K562 (cell line): ENCODE results near the gene CFAP20DC. TPM values are rescaled to one million over a fixed set of nuclear protein-coding genes. Genes with fewer than 3 reads are reported as not detected.
A peak's percentile ranks its signal among the peaks of the same experiment; 100 is the strongest.

Experiments used
- ATAC-seq: fragments of 200-7000 bp; cut with Tn5 transposase; 3 replicates; pipeline ENCODE4 v1.9.1; 2020; ENCODE audit warnings: moderate library complexity
- Bru-seq: library from RNA; stranded (reverse); fragments of 400-500 nt; gene quantifications from one replicate; lab custom pipeline; 2021; lab: Mats Ljungman, UMichigan
- BruChase-seq, 2 experiments: library from RNA; stranded (reverse); fragments of 400-500 nt; gene quantifications; one replicate each; lab custom pipeline; 2021; lab: Mats Ljungman, UMichigan
- BruUV-seq: library from RNA; stranded (reverse); fragments of 400-500 nt; replicated peaks from 2 replicates; lab custom pipeline; 2021; lab: Mats Ljungman, UMichigan
- CTCF ChIA-PET: fragments of 300-600 bp; formaldehyde crosslinking; extraction: SDS; loops from one replicate; lab custom pipeline; 2021; ENCODE audit warnings: low intra/inter-chr PET ratio; lab: Yijun Ruan, JAX
- POLR2A ChIA-PET: fragments of 300-600, 350-650 bp; sonication (Branson Sonifier 250); formaldehyde crosslinking; extraction: SDS; loops from one replicate; lab custom pipeline; 2021; ENCODE audit warnings: antibody characterized with exemption, inconsistent platforms; lab: Yijun Ruan, JAX
- DNase-seq, 4 experiments: peaks; one replicate each; pipeline versions ENCODE4 v3.0.0 to v3.0.0-alpha.2; 2011 to 2018; ENCODE audit warnings: low spot score in 3 of 4, mixed read lengths in 3 of 4; ENCODE audit errors: extremely low read depth in 1 of 4
- FAIRE-seq: peaks from 2 replicates; lab custom pipeline; 2011; peaks lifted over from hg19 to GRCh38; lab: Jason Lieb, UNC
- H2AFZ ChIP-seq: 2 replicates; pipeline ENCODE4 v1.6.0; 2011; ENCODE audit warnings: low read depth, low read length, control low read depth, inconsistent platforms
- H3K27ac ChIP-seq: fragments of 200-600 bp; 3 replicates; pipeline ENCODE4 v1.8.0; 2011; ENCODE audit warnings: low read depth, mild to moderate bottlenecking, control low read depth, inconsistent platforms, low read length, moderate library complexity, mixed read lengths; ENCODE audit errors: extremely low read depth
- H3K27me3 ChIP-seq, 2 experiments: fragments of 300-600 bp in 1 of 2; 2 replicates in 1 of 2; 3 replicates in 1 of 2; pipeline versions ENCODE4 v1.6.0 to v1.8.0; 2011; ENCODE audit warnings: inconsistent platforms in 2 of 2, low read length in 2 of 2, mild to moderate bottlenecking in 1 of 2, mixed read lengths in 1 of 2, moderate library complexity in 1 of 2; ENCODE audit not compliant: control insufficient read depth in 2 of 2, insufficient read depth in 2 of 2
- H3K36me3 ChIP-seq: fragments of 300-600 bp; 3 replicates; pipeline ENCODE4 v1.8.0; 2011; ENCODE audit warnings: mild to moderate bottlenecking, low read length, inconsistent platforms; ENCODE audit not compliant: control insufficient read depth, insufficient read depth
- H3K4me1 ChIP-seq, 2 experiments: fragments of 200-600 bp in 1 of 2; replicated peaks in 1 of 2; 2 replicates in 1 of 2; 3 replicates in 1 of 2; pipeline versions ENCODE4 v1.5.1 to v1.8.0; 2011; ENCODE audit warnings: inconsistent platforms in 2 of 2, low read length in 2 of 2, mild to moderate bottlenecking in 1 of 2, mixed read lengths in 1 of 2, moderate library complexity in 1 of 2; ENCODE audit not compliant: control insufficient read depth in 2 of 2, insufficient read depth in 2 of 2
- H3K4me2 ChIP-seq: 2 replicates; pipeline ENCODE4 v1.6.1; 2011; ENCODE audit warnings: low read length, control low read depth, inconsistent platforms, mixed read lengths; ENCODE audit not compliant: insufficient read depth
- H3K4me3 ChIP-seq: fragments of 200-600 bp; sonication (generic), shearing (Covaris generic); 2 replicates; pipeline ENCODE4 v1.5.1; 2016; ENCODE audit warnings: control low read depth, inconsistent platforms
- H3K79me2 ChIP-seq: fragments of 200-600 bp; 3 replicates; pipeline ENCODE4 v1.8.0; 2011; ENCODE audit warnings: low read length, inconsistent platforms; ENCODE audit not compliant: control insufficient read depth, insufficient read depth
- H3K9ac ChIP-seq, 2 experiments: 2 replicates each; pipeline versions ENCODE4 v1.6.0 to v1.6.1; 2011; ENCODE audit warnings: low read depth in 2 of 2, low read length in 2 of 2, control low read depth in 1 of 2, inconsistent platforms in 1 of 2, mild to moderate bottlenecking in 1 of 2, mixed read lengths in 1 of 2; ENCODE audit not compliant: insufficient read depth in 1 of 2
- H3K9me1 ChIP-seq: one replicate; pipeline ENCODE4 v1.6.0; 2011; ENCODE audit warnings: inconsistent platforms, mild to moderate bottlenecking, low read length, moderate library complexity; ENCODE audit not compliant: control insufficient read depth, insufficient read depth
- H3K9me3 ChIP-seq: replicated peaks from 2 replicates; pipeline ENCODE4 v1.5.1; 2011; ENCODE audit warnings: low read depth, low read length, inconsistent platforms; ENCODE audit not compliant: control insufficient read depth, insufficient read depth
- H4K20me1 ChIP-seq: replicated peaks from 2 replicates; pipeline ENCODE4 v1.6.1; 2011; ENCODE audit warnings: low read length, inconsistent platforms, mixed read lengths; ENCODE audit not compliant: control insufficient read depth, insufficient read depth
- ATF7 ChIP-seq: fragments of 450-650 bp; IDR thresholded peaks from 2 replicates; pipeline ENCODE4 v1.7.1; 2014; ENCODE audit warnings: mild to moderate bottlenecking, moderate library complexity
- CREM ChIP-seq: IDR thresholded peaks from 2 replicates; pipeline ENCODE4 v1.6.1; 2014; ENCODE audit warnings: antibody characterized with exemption, low read depth
- CSDE1 ChIP-seq, 2 experiments: fragments of 450-650 bp; IDR thresholded peaks; 2 replicates each; pipeline ENCODE4 v1.6.1; 2016; ENCODE audit warnings: mild to moderate bottlenecking in 1 of 2
- EGR1 ChIP-seq: fragments of 450-650 bp; conservative IDR thresholded peaks from 2 replicates; pipeline ENCODE4 v1.6.1; 2017; ENCODE audit warnings: mild to moderate bottlenecking
- GABPB2 ChIP-seq: fragments of 250-450 bp; sonication (Bioruptor Pico); conservative IDR thresholded peaks from 2 replicates; pipeline ENCODE4 v1.5.1; 2021; ENCODE audit warnings: mild to moderate bottlenecking
- HNRNPLL ChIP-seq: fragments of 200-400 bp; formaldehyde crosslinking; IDR thresholded peaks from 2 replicates; pipeline ENCODE4 v1.6.1; 2017; ENCODE audit warnings: low read length, low read depth, mild to moderate bottlenecking; ENCODE audit not compliant: poor library complexity, severe bottlenecking
- KLF1 ChIP-seq: fragments of 450-650 bp; IDR thresholded peaks from 2 replicates; pipeline ENCODE4 v1.6.1; 2016; ENCODE audit warnings: missing genetic modification characterization, missing compliant biosample characterization
- MAZ ChIP-seq, 2 experiments: fragments of 450-650 bp in 1 of 2; sonication (generic) in 1 of 2; formaldehyde crosslinking; IDR thresholded peaks in 1 of 2; conservative IDR thresholded peaks in 1 of 2; 2 replicates each; pipeline versions ENCODE4 v1.4.0 to v1.5.0; 2020; ENCODE audit warnings: mild to moderate bottlenecking in 1 of 2, missing genetic modification reagents in 1 of 2
- NR2C2 ChIP-seq, 2 experiments: fragments of 200-800 bp in 1 of 2; sonication (Bioruptor generic) in 1 of 2; sonication (generic) in 1 of 2; formaldehyde crosslinking in 1 of 2; IDR thresholded peaks; 2 replicates each; pipeline versions ENCODE4 v1.6.1 to v1.8.0; 2016 to 2022; ENCODE audit warnings: mild to moderate bottlenecking in 1 of 2, missing compliant biosample characterization in 1 of 2, missing genetic modification characterization in 1 of 2, missing genetic modification reagents in 1 of 2
- PHF8 ChIP-seq: fragments of 200-600 bp; sonication (generic); IDR thresholded peaks from 2 replicates; pipeline ENCODE4 v1.6.1; 2012; ENCODE audit warnings: mixed run types, mild to moderate bottlenecking, inconsistent platforms, low read length, moderate library complexity, borderline replicate concordance
- RFX1 ChIP-seq: fragments of 450-650 bp; IDR thresholded peaks from 2 replicates; pipeline ENCODE4 v1.6.1; 2016; ENCODE audit warnings: mild to moderate bottlenecking, moderate library complexity
- SUPT5H ChIP-seq: fragments of 450-650 bp; IDR thresholded peaks from 2 replicates; pipeline ENCODE4 v1.6.1; 2016
- TAF1 ChIP-seq: IDR thresholded peaks from 2 replicates; pipeline ENCODE4 v1.6.1; 2011; ENCODE audit warnings: mild to moderate bottlenecking, low read length, moderate library complexity; ENCODE audit not compliant: insufficient read depth, control insufficient read depth, severe bottlenecking; ENCODE audit errors: extremely low read depth
- TAF9B ChIP-seq: fragments of 450-650 bp; IDR thresholded peaks from 2 replicates; pipeline ENCODE4 v1.6.1; 2018; ENCODE audit warnings: mild to moderate bottlenecking; ENCODE audit not compliant: partially characterized antibody
- TCF7L2 ChIP-seq: fragments of 150-350 bp; IDR thresholded peaks from 2 replicates; pipeline ENCODE4 v1.6.1; 2016; ENCODE audit warnings: low read depth, mild to moderate bottlenecking, low read length, moderate library complexity
- WGBS: fragments of 100-300 bp; shearing (Covaris generic); methylation state at CpG from one replicate; pipeline ENCODE4 v1.1.6; 2016; ENCODE audit warnings: low coverage, mixed read lengths; ENCODE audit not compliant: insufficient coverage; ENCODE audit errors: missing lambda C conversion rate; 5-methylcytosine and 5-hydroxymethylcytosine counted together
- in situ Hi-C: fragments of 300-500 bp; cut with MboI; formaldehyde crosslinking; loops from 4 replicates; pipeline ENCODE4 v1.15.0; 2018; ENCODE audit warnings: inconsistent platforms, mixed read lengths
- intact Hi-C: fragments of 100-400 bp; cut with micrococcal nuclease; formaldehyde crosslinking; loops from 2 replicates; pipeline ENCODE4 v1.14.2; 2022
- long read RNA-seq, 3 experiments: library from polyadenylated mRNA in 2 of 3; library from RNA in 1 of 3; unstranded in 2 of 3; stranded (forward) in 1 of 3; transcript quantifications; one replicate each; pipeline ENCODE4 v2.0.0, GENCODE V29; 2019 to 2022
- polyA minus RNA-seq, 3 experiments: library from RNA; depleted of rRNA, polyadenylated mRNA; stranded (reverse); fragments of >200 nt; gene quantifications; 2 replicates each; pipeline ENCODE4 v1.2.3, GENCODE V29; 2011
- polyA plus RNA-seq, 8 experiments: library from polyadenylated mRNA; depleted of rRNA in 4 of 8; stranded (reverse) in 5 of 8; unstranded in 3 of 8; fragments of >200 nt; fragmentation: Nextera tagmentation in 2 of 8; fragmentation: Illumina TruSeq in 1 of 8; extraction: Ambion mirVana in 2 of 8; extraction: Trizol in 1 of 8; gene quantifications; 2 replicates each; pipeline versions ENCODE4 v1.2.1 to v1.2.3, GENCODE V29; 2011 to 2014; ENCODE audit warnings: inconsistent platforms in 1 of 8, missing spikeins in 1 of 8
- total RNA-seq, 7 experiments: library from RNA; depleted of rRNA in 6 of 7; stranded (reverse); fragments of >200 nt in 6 of 7; fragmentation: Illumina TruSeq in 2 of 7; extraction: Trizol in 2 of 7; gene quantifications; 2 replicates each; pipeline versions ENCODE4 v1.2.1 to v1.2.3, GENCODE V29; 2011 to 2021; ENCODE audit warnings: low replicate concordance in 1 of 7
- TF ChIP-seq, protein P1 (sequence below): fragments of 200-800 bp; sonication (Bioruptor generic); IDR thresholded peaks from 2 replicates; pipeline ENCODE4 v1.6.1; 2017; ENCODE audit warnings: missing genetic modification characterization, missing compliant biosample characterization

The CFAP20DC gene
- 6.6 and 14.2 TPM in 2 replicates for total RNA-seq (2011; cell fraction: chromatin; rRNA removed; ENCODE audit: low replicate concordance)
- total RNA-seq (2011; cell fraction: nucleolus; rRNA removed): 3.5 and 5.1 TPM in 2 replicates
- total RNA-seq (2011; cell fraction: nucleoplasm; rRNA removed): 6.3 and 9.5 TPM in 2 replicates
- 1.6 and 2.5 TPM in 2 replicates for total RNA-seq (2014; rRNA removed)
- total RNA-seq (2014; rRNA removed; fragmentation: Illumina TruSeq; extraction: Trizol): 5.4 and 6.3 TPM in 2 replicates
- 4.9 and 5.8 TPM in 2 replicates for total RNA-seq (2015; rRNA removed; fragmentation: Illumina TruSeq; extraction: Trizol)
- 3.5 and 4.6 TPM in 2 replicates for total RNA-seq (2021)
- polyA plus RNA-seq (2011; rRNA removed): 3.1 and 5.9 TPM in 2 replicates
- 1.1 and 1.7 TPM in 2 replicates for polyA plus RNA-seq (2011; cell fraction: cytosol; rRNA removed)
- polyA plus RNA-seq (2011; cell fraction: nucleus; rRNA removed): 3.0 and 3.9 TPM in 2 replicates
- polyA plus RNA-seq (2012): 2.4 and 3.0 TPM in 2 replicates
- polyA plus RNA-seq (2014; fragmentation: Illumina TruSeq; extraction: Trizol): 3.3 and 3.6 TPM in 2 replicates
- polyA plus RNA-seq (2014; fragmentation: Nextera tagmentation; extraction: Ambion mirVana): 1 to 10 TPM; 3.8 to 4.7 TPM
- 2.3 and 2.9 TPM in 2 replicates for polyA plus RNA-seq (2014; rRNA removed)
- polyA minus RNA-seq (2011; rRNA and poly(A)+ RNA removed): 5.3 and 5.6 TPM in 2 replicates
- polyA minus RNA-seq (2011; cell fraction: cytosol; rRNA and poly(A)+ RNA removed): 1.3 and 1.8 TPM in 2 replicates
- 6.9 and 7.4 TPM in 2 replicates for polyA minus RNA-seq (2011; cell fraction: nucleus; rRNA and poly(A)+ RNA removed)
- Bru-seq, nascent RNA: percentile 55 among the genes with signal in this experiment
- percentile 61 among the genes with signal in this experiment for BruChase-seq, experiment 1, labeled RNA remaining after a 2-hour chase
- percentile 64 among the genes with signal in this experiment for BruChase-seq, experiment 2, labeled RNA remaining after a 6-hour chase
- long read RNA-seq, experiment 1, partial matches to known transcripts: 4 of 12 reads
- long read RNA-seq, experiment 1, other reads (novel, unspliced or antisense): 8 of 12 reads
- long read RNA-seq, experiment 2, partial matches to known transcripts: 1 of 5 reads
- long read RNA-seq, experiment 2, other reads (novel, unspliced or antisense): 4 of 5 reads
- long read RNA-seq, experiment 3, partial matches to known transcripts: 0 of 2 reads
- long read RNA-seq, experiment 3, other reads (novel, unspliced or antisense): 2 of 2 reads

- Histone ChIP-seq H3K4me2 (peak within 1 kb of the TSS; percentile 66), H3K4me3 (peak within 1 kb of the TSS; percentile 44), H4K20me1 (no peaks in the 10 kb centered on the region), H3K27me3 (no peaks in the 10 kb centered on the region), H2AFZ (peak within 1 kb of the TSS; percentile 83), H3K27ac (peak within 1 kb of the TSS; percentile 49; the same call in 2 of the 3 replicates), H3K79me2 (no peaks in the 10 kb centered on the region), H3K9me1 (no peaks in the 10 kb centered on the region), H3K36me3 (no peaks in the 10 kb centered on the region), H3K4me1 (peaks cover 0 to 7% of the 10 kb centered on the region in 2 experiments; a peak in 3 of 5 replicates), H3K9ac (peak within 1 kb of the TSS; percentile 60 to 89), H3K9me3 (no peaks in the 10 kb centered on the region)
- FAIRE-seq (peak; percentile 51), DNase-seq (peak; percentile 76 to 89 (median 79)), ATAC-seq (peak; percentile 98)
- in situ Hi-C loops (no loop called here), intact Hi-C loops (no loop called here)
- ChIA-PET POLR2A (interaction anchor here (0.6 kb wide), 1 partner anchor 601 kb away, joined by 4 read pairs; no protein-coding TSS in a partner anchor), CTCF (no interaction called here)
- no TSS peak for BruUV-seq
- WGBS: 31% methylated on average over 38 of the region's 60 CpGs
- peak; percentile 19 for TF ChIP-seq TAF9B
- TF ChIP-seq KLF1 (tag): no peak
- TF ChIP-seq TAF1: peak; percentile 37
- TF ChIP-seq MAZ (CRISPR knock-in tag; conservative IDR thresholded peaks at IDR 0.05 in 1 of 2, IDR thresholded peaks at IDR 0.05 in 1 of 2): 0 out of 4 replicates have a peak, but pooled peaks of 1 of the 2 experiments have one; percentile 53
- TF ChIP-seq ATF7: peak; percentile 61
- peak; percentile 92 for TF ChIP-seq RFX1
- TF ChIP-seq, protein P1, sequence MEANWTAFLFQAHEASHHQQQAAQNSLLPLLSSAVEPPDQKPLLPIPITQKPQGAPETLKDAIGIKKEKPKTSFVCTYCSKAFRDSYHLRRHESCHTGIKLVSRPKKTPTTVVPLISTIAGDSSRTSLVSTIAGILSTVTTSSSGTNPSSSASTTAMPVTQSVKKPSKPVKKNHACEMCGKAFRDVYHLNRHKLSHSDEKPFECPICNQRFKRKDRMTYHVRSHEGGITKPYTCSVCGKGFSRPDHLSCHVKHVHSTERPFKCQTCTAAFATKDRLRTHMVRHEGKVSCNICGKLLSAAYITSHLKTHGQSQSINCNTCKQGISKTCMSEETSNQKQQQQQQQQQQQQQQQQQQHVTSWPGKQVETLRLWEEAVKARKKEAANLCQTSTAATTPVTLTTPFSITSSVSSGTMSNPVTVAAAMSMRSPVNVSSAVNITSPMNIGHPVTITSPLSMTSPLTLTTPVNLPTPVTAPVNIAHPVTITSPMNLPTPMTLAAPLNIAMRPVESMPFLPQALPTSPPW (CRISPR knock-in tag): peak; percentile 18; the same call in 1 of the 2 replicates
- TF ChIP-seq CREM: peak; percentile 76
- TF ChIP-seq NR2C2 (CRISPR knock-in tag; IDR thresholded peaks at IDR 0.05): no peak
- peak; percentile 80 for TF ChIP-seq NR2C2 (tag; IDR thresholded peaks at IDR 0.05)
- peak; percentile 38 for TF ChIP-seq HNRNPLL
- no peak for TF ChIP-seq TCF7L2
- TF ChIP-seq CSDE1 (IDR thresholded peaks at IDR 0.05): peak in 1 of 2 experiments; percentile 56; a peak in 1 of 4 replicates
- no peak for TF ChIP-seq GABPB2 (CRISPR knock-in tag)
- peak; percentile 64 for TF ChIP-seq SUPT5H
- peak; percentile 25; the same call in 1 of the 2 replicates for TF ChIP-seq EGR1
- peak; percentile 73; the same call in 1 of the 2 replicates for TF ChIP-seq PHF8
Measured at GRCh38 chr3:59049671-59050331, at the start of gene CFAP20DC. Gene CFAP20DC, minus strand, starts transcription at chr3:59050025. Its CDS starts 394 bp downstream, at chr3:59049631.
